Activated CD8-positive, alpha-beta memory T cell treated with anti-CD3 and anti-CD28 coated beads, Interleukin-2, amount 50 U/mL, for 4 hours (primary cell): Measurements from ENCODE around the gene ATP9B.
"Not testable (repeated sequence)": the region's sequence is repeated elsewhere in the genome, so short reads cannot be mapped to it uniquely, and the experiment has no call there.

Experiments used
- DNase-seq: peaks from one replicate; pipeline ENCODE4 v3.0.0-alpha.2; 2020

The ATP9B gene

DNA sequence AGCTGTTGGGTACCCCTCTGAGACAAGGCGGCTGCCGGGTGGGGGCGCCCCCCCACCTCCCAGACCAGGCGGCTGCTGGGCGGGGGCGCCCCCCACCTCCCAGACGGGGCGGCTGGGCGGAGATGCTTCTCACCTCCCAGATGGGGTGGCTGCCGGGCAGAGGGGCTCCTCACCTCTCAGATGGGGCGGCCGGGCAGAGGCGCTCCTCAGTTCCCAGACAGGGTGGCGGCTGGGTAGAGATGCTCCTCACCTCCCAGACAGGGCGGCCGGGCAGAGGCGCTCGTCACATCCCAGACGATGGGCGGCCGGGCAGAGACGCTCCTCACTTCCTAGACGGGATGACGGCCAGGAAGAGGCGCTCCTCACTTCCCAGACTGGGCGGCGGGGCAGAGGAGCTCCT lies 3.5 kb downstream of the ATP9B start:
- not testable (repeated sequence) for DNase-seq

DNA sequence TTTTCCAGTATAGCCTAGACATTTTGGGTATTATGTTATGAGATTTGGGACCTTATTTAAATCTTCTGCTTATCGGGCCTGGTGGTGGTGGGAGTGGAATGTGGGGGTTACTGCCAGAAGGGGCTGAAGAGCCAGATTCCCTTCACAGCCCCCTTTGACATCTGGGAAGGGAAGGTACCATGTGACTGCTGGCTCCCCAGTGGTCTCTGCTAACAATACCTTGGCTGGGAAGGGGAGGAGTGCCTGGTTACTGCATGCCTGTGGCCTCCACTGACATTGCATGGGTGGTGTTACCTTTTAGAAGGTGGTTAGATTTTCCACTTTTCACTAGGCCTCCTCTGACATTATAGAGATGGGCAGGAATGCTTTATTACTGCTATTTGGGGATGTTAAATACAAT lies 8.0 kb downstream of the ATP9B start:
- no peak for DNase-seq

DNA sequence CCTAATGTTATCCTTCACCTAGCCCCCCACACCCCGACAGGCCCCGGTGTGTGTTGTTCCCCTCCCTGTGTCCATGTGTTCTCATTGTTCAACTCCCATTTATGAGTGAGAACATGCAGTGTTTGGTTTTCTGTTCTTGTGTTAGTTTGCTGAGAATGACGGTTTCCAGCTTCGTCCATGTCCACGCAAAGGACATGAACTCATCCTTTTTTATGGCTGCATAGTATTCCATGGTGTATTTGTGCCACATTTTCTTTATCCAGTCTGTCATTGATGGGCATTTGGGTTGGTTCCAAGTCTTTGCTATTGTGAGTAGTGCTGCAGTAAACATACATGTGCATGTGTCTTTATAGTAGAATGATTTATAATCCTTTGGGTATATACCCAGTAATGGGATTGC lies 9.6 kb downstream of the ATP9B start:
- not testable (repeated sequence) for DNase-seq

DNA sequence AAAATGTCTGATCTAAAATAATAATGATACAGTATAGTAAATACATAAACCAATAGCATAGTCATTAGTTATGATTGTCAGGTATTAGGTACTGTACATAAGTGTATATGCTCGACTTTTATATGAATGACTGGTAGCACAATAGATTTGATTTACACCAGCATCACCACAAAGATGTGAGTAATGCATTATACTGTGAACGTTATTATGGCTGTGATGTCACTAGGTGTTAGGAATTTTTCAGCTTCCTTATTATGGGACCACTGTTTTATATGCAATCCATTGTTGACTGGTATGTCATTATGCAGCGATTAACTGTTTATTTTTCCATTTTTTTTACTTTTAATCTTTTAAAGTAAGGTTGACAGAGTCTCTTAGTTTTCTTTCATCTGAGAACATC lies 23.7 kb downstream of the ATP9B start:
- no peak for DNase-seq

DNA sequence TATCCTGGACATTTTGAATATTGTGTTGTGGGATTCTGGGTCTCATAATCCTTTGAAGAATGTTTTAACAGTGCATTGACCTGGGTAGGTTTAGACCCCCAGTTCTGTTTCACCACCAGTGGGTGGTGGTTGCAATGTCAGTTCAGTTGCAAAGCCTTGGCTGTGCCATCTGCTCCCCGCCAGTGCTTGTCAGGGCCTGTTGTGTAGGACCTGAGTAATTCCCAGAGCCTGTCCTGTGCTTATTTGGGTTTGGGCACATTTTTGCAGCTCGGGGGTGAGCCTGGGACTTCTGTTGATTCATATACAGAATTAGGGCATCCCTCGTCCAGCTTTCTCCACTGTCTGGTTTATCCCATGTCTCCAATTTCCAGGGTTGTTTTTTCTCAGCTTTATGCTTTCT lies 24.8 kb downstream of the ATP9B start:
- no peak for DNase-seq

DNA sequence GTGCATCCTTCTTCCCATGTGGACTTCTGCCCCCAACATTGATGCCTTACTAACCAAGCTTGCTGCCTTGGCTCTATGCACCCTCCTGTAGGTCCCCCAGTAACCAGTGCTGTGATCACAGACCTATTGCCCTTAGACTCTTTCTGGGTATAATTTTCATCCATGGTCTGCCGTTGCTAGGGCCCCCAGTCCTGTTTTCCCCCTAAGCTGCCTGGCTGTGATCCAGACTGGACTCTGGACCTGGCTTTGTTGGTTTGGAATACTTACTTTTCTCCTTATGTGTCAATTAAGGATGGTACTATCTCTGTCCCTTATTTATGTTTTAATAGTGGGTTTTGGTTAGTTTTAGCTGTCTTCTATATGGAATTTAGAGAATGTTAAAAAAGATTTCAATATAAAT lies 26.0 kb downstream of the ATP9B start:
- no peak for DNase-seq

DNA sequence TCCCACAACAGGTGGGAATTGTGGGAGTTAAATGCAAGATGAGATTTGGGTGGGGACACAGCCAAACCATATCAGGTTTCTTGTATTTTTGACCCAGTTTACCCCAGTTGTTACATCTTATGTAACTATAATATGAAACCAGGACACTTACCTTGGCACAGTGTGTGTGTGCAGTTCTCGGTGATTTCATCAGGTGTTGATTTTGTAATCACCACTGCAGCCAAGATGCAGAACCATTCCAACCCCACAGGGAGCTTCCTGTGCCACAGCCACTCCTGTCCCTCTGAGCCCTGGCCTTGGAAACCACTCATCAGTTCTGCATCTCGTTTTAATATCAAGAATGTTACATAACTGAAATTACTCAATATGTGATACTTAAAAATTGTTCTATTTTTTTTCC lies 31.8 kb downstream of the ATP9B start:
- no peak for DNase-seq

DNA sequence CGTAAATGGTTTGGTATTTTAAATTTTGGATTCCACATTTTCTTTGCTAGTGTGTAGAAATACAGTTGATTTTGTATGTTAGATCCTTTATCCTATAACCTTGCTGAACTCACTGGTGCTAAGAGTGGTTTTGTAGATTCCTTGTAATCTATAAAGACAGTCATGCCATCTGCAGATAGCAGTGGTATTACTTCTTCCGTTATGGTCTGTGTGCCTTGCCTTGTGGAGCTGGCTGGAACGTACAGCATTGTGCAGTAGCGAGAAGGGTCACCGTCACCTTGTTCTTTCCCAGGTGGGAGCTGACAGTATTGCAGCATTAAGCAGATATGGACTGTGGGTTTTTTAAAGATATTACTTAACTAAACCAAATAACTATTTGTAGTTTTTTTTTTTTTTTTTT lies 33.7 kb downstream of the ATP9B start:
- no peak for DNase-seq

DNA sequence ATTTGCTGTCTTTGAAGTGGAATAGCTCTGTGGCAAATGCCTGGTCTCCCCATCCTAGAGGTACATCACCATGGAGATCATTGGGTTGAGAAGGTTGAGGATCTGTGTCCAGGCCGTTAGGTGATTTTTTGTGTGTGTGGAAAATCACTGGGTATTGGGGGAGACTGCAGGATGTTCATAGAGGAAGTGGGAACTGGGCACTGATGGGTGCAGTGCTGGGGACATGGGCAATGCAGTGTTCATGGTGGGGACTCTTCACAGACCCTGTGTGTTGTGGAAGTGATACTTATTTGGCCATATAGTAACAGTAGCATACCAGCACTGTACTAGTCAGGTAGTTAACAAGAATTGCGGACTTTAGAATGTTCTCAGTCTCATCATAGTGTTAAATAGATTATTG lies 34.9 kb downstream of the ATP9B start:
- no peak for DNase-seq

DNA sequence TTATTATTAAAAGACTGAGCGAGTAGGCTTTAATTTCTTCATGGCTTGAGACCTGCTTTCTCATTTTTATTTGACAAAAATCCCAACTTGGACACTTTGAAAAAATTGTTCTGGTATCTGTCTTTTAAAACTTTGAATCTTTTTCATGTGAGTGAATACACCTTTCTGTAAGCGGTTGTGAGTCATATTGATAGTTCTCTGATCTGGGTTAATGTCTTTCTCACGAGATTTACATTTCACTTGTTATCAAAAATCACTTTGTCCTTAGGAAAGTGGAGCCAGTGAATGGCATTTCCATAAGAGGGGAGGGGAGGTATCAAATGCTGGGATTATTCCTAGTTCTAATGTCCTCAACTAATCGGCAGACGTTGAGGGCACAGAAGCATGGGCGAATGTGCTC lies 36.3 kb downstream of the ATP9B start:
- DNase-seq: no peak

DNA sequence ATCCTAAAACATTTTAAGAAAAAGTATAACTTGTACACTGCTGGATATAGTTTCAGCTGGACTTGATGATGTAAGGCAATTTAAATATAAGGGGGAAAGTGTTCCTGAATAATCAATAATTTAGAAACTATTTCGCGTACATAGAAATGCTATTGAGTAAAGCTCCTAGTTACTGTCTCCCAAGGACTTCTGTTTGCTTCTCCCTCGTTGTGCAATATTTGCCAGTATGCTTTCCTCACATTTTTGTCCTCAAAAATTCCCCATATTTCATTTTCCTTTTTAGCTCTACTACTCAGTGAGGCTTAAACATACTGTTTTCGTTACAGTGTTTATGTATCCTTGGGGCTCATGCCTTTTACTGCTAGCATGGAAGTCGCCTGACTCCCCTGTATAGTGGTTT lies 36.9 kb downstream of the ATP9B start:
- DNase-seq: no peak

DNA sequence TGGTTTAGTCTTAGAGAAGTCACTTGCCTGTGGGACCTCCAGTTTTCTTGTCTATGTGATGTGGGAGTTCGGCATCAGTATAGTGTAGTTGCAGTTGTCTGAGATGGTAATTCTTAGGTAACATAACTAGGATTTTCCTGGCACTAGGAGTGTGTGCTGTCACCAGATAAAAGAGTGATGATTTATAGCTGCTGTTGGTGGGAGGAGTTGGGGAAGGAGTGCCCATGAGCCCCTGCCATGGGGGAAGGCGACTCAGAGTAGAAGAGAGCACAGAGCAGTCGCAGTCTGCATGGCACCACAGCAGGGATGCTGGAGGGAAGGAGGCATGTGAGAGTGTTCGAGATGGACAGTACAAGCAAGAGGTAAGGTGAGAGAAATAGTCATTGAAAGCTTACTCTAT lies 38.7 kb downstream of the ATP9B start:
- no peak for DNase-seq

DNA sequence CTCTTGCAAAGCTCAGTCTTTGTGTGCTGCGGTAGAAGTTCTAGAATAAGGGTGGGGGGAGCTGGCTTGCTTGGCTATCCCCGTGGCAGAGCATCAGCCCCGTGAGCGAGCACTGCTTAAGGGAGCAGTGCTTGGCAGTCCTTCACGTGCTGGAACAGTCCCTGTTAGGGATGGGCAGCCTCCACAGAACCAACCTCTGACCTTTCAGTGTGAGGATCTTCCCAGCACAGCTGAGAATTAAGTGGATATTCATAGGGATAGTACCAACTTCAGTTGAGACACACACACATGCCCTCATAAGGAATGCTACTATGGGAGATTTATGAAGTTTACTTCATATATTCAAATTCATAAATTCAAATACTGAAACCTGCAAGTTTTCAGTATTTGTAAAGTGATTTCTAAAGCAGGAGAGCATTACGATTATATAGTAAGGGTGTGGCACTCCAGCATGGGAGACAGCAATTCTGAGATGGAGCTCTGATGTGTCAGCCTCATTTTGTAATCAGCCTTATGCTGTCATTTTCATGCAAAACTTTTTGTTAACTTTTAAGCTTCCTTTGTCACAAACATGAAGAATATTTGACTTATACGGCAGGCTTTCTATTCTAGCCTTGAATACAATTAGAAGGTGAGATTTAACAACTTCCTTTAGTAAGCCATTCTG lies 39.5 kb downstream of the ATP9B start:
- DNase-seq: no peak

DNA sequence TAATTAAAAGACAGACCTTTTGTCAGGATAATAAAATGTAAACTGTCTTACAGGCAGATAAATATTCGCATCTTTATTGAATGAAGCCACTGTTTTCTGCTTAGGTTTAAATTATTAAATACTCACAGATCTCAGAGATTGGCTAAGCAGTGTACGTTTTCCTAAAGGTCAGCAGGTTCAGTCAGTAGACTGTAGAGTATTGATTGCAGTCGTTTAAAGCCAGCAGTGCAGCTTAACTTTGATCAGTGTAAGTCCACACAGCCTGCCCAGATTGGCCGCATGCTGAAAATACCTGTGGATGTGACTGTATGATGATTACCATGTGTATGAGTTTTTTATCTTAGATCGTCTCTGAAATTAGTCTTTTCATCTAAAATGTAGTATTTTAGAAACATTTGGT lies 42.3 kb downstream of the ATP9B start:
- DNase-seq: no peak

DNA sequence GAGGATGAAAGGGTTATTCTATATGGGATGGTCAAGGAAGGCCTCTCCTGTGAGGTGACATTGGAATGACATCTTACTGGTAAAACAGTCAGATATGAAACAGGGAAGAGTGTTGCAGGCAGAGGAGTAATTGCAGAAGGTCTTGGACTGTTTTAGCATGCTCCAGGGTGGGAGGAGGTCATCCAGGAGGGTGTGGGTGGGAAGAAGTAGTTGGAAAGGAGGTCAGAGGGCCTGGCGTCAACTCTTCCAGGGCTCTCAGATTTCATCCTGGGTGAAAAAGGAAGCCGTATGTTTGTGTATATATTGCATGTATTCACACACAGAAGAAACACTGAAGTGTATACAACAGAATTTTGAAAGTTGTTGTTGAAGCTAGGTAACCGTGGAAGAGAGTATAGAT lies 48.2 kb downstream of the ATP9B start:
- DNase-seq: no peak

DNA sequence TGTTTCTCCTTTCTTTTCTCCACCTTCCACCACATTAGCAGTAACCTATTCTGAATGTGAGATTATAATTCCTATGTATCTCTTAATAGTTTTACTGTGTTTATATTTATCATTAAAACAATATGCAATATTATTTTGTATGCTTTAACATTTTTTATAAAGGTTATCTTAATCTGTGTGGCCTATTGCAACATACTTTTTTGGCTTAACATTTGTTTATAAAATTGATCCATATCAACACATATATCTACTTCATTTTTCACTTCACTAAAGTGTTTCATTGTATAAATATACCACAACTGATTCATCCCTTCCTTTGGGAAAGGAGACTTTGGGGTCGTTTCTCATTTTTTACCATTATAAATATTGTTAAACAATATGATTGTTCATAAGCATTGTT lies 48.6 kb downstream of the ATP9B start:
- no peak for DNase-seq

DNA sequence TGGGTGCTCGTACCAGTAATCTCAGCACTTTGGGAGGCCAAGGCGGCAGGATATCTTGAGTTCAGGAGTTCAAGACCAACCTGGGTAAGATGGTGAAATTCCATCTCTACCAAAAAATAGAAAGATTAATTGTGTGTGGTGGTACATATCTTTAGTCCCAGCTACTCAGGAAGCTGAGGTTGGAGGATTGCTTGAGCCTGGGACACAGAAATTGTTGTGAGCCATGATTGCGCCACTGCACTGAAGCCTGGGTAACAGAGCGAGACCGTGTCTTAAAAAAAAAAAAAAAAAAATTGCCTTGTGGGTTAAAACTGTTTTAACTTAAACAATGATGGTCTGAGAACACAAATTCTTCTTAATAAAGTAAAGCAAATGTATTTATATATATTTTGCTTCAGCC lies 49.6 kb downstream of the ATP9B start:
- no peak for DNase-seq

DNA sequence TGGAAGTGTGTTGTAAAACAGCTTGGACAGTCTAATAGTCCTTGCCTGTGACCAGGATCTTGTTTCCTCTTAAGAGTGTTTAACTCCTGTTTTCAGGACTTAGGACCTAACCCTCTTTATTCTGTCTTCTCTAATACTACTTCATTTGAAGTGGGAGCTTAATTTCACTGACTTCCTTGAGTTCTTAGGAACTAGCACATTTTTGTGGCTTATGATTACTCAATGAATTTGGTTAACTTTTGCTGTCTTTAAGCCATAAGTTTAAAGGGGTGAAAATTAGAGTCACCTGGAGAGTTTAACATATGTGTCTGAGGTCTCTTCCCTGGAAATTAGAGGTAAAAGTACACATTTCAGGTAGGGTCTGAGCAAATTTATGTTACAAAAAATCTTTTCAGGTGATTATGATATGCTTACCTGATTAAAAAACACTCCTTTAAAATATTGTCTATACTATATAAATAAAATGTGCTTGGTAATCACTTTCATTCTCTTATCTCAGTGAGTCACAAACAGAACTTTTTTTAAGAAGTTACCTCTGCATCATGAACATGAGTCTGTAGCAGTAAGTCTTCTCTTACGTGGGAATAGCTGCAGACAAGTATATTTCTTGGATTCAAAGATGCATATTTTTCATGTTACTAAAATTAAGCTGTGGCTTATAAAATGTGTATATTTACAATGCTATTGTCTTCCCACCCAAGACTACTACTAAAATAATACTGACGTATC lies 52.7 kb downstream of the ATP9B start:
- no peak for DNase-seq

DNA sequence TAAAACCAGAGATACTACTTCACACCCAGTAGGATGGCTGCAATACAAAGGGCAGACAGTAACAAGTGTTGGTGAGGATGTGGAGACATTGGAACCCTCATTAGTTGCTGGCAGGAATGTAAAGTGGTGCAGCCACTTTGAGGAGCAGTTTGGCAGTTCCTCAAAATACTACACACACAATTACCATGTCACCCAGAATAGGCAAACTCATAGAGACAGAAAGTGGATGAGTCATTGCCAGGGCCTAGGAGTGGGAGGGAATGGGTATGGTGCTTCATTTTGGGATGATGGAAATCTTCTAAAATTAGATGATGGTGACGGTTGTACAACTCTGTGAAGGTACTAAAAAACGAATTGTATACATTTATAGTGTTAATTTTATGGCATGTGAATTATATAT lies 54.8 kb downstream of the ATP9B start:
- no peak for DNase-seq

DNA sequence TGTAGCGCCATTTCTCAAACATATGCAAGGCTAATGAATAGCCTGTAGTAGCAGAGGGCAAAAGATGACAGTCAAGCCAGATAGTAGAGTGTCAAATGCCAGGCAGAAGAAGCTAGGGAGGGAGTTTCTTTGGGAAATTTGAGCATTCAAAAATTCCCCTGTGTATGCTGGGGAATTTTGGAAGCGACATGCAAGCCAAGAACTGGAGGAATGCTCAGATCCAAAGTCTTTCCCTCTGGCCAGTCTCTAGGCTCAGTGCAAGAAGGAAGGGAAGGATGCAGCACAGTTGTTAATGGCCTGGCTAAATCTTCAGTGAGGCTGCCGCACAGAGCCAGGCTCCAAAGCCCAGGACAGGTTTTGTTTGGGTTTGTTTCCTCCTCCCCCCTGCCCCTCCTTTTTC lies 59.9 kb downstream of the ATP9B start:
- DNase-seq: no peak

DNA sequence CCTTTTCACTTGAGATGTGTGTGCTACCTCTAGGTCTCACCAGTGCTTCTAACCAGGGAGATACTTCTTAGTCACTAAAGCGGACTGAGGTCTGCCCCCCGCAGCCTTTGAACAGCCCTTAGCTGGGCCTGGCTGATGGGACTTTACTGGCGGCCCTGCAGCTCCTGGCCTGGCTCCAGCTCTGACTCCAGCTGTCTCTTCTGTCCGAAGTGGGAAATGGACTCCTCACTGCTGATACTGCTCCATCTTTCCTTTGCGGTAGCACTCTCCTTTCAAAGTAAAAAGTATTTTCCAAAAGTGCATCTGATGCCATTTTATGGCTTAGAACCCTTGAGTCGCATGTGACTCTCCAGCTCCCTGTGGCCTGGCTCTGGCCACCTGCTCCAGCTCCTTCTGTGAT lies 64.5 kb downstream of the ATP9B start:
- no peak for DNase-seq

DNA sequence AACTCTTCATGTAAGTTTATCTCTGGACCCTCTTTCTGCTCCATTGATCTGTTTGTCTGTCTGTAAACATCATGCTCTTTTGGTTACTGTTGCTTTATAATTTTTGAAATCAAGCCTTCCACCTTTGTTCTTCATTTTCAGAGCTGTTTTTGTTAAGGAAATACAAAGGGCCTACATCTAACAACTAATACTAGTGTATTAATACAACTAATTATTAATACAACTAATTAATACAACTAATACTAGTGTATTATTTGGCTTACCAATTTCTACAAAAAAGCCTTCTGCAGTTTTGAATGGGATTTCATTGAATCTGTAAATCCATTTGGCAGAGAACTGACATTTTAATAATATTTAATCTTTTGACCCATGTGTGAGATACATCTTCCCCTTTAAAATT lies 66.7 kb downstream of the ATP9B start:
- no peak for DNase-seq

DNA sequence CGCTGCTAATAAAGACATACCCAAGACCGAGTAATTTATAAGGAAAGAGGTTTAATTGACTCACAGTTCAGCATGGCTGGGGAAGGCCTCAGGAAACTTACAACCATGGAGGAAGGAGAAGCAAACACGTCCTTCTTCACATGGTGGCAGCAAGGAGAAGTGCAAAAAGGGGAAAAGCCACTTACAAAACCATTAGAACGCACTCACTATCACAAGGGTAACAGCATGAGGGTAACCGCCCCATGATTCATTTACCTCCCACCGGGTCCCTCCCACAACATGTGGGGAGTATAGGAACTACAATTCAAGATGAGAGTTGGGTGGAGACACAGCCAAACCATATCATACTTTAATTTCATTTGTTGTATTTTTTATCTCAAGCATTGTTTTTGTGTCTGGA lies 67.5 kb downstream of the ATP9B start:
- DNase-seq: no peak

DNA sequence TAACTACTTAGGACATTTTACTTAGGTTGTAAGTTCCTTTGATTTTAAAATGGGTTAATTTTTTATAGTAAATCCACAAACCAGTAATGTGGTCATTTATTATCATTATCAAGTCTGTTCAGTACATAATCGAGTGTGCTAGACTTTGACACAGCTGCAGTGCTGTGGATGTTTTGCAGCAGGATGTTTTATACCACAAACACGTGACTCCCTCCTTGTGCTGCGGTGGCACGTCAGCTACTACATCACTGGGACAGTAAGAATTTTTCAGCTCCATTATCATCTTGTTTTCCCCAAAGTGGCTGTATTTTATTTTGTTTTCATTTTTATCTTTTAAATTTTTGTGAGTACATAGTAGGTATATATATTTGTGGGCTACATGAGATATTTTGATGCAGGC lies 70.0 kb downstream of the ATP9B start:
- DNase-seq: no peak

DNA sequence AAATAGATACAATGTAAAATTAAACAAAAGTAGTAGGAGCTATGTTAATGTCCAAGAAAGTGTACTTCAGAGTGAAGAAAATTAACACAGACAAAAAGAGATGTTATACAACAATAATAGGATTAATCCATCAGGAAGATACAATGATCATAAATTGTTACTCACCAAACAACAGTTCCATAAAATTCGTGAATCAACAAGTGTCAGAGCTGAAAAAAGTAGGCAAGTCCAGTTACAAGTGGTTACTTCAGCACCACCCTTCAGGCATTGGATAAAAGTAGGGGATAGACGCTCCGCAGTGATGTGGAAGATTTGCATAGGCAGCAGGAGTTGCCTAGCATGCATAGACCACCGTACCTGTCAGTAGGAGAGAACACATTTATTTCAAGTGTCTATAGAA lies 77.8 kb downstream of the ATP9B start:
- no peak for DNase-seq
